Measurements from ENCODE around the gene GSTM3.

The GSTM3 gene

GRCh38 chr1:109740615-109741373 lies at the start of gene GSTM3:
GSTM3 (minus strand) TSS chr1:109741038; CDS start chr1:109740287, 751 bp downstream.
- peak within 1 kb of the TSS; percentile 32 for H3K4me3 ChIP-seq (ENCODE audit: low read depth, low read length)
- DNase-seq (ENCODE audit: low read depth): no peak
- TF ChIP-seq POLR2A (IDR thresholded peaks at IDR 0.05; ENCODE audit: extremely low read depth, insufficient read length): no peak
- no peak for TF ChIP-seq MAX (IDR thresholded peaks at IDR 0.05; ENCODE audit: low read depth, low read length)
- TF ChIP-seq MYC (IDR thresholded peaks at IDR 0.05; ENCODE audit: low read depth, low read length): no peak
- no peak for TF ChIP-seq CTCF (IDR thresholded peaks at IDR 0.05; ENCODE audit: low read depth, low read length)

GRCh38 chr1:109790329-109790728 lies 49.5 kb upstream of the GSTM3 start:
- H3K4me3 ChIP-seq (ENCODE audit: low read depth, low read length): no peak overlapping the region
- DNase-seq (ENCODE audit: low read depth): no peak

GRCh38 chr1:109789551-109790180 lies 48.8 kb upstream of the GSTM3 start:
- no peak overlapping the region for H3K4me3 ChIP-seq (ENCODE audit: low read depth, low read length)
- TF ChIP-seq CTCF (IDR thresholded peaks at IDR 0.05; ENCODE audit: low read depth, low read length) (no peak), MAX (IDR thresholded peaks at IDR 0.05; ENCODE audit: low read depth, low read length) (no peak)
- DNase-seq (ENCODE audit: low read depth): no peak

More at GRCh38 chr1:109790329-109790728, 49.5 kb upstream of the GSTM3 start:
- no peak for TF ChIP-seq CTCF (IDR thresholded peaks at IDR 0.05; ENCODE audit: low read depth, low read length)
- no peak for TF ChIP-seq MYC (IDR thresholded peaks at IDR 0.05; ENCODE audit: low read depth, low read length)
- no peak for TF ChIP-seq POLR2A (IDR thresholded peaks at IDR 0.05; ENCODE audit: extremely low read depth, insufficient read length)
- no peak for TF ChIP-seq MAX (IDR thresholded peaks at IDR 0.05; ENCODE audit: low read depth, low read length)

GRCh38 chr1:109788695-109789521 lies 48.1 kb upstream of the GSTM3 start:
- TF ChIP-seq MYC (IDR thresholded peaks at IDR 0.05; ENCODE audit: low read depth, low read length): no peak
- TF ChIP-seq MAX (IDR thresholded peaks at IDR 0.05; ENCODE audit: low read depth, low read length): no peak
- no peak for TF ChIP-seq POLR2A (IDR thresholded peaks at IDR 0.05; ENCODE audit: extremely low read depth, insufficient read length)
- TF ChIP-seq CTCF (IDR thresholded peaks at IDR 0.05; ENCODE audit: low read depth, low read length): peak; percentile 40
- no peak overlapping the region for H3K4me3 ChIP-seq (ENCODE audit: low read depth, low read length)
- peak; percentile 88 for DNase-seq (ENCODE audit: low read depth)

GRCh38 chr1:109787845-109788601 lies 47.2 kb upstream of the GSTM3 start:
- peak; percentile 84 for DNase-seq (ENCODE audit: low read depth)
- H3K4me3 ChIP-seq (ENCODE audit: low read depth, low read length): no peak overlapping the region
- TF ChIP-seq MAX (IDR thresholded peaks at IDR 0.05; ENCODE audit: low read depth, low read length): no peak
- no peak for TF ChIP-seq POLR2A (IDR thresholded peaks at IDR 0.05; ENCODE audit: extremely low read depth, insufficient read length)
- no peak for TF ChIP-seq MYC (IDR thresholded peaks at IDR 0.05; ENCODE audit: low read depth, low read length)
- TF ChIP-seq CTCF (IDR thresholded peaks at IDR 0.05; ENCODE audit: low read depth, low read length): no peak

Data from NB4 (cell line).